Esophagus muscularis mucosa (tissue), 4 donors: ENCODE measurements around the gene THSD4. TPM values are rescaled to one million over a fixed set of nuclear protein-coding genes. Genes with fewer than 3 reads are reported as not detected.

Experiments
- DNase-seq: peaks from one replicate; pipeline ENCODE4 v3.0.0-alpha.2; 2017; ENCODE audit errors: extremely low spot score
- H3K27ac ChIP-seq, 4 donors: fragments of 200-600 bp; sonication (generic); replicated peaks in 1 of 4; 1 replicate in 3 of 4; 2 replicates in 1 of 4; pipeline ENCODE4 v1.5.1; 2016 to 2019; ENCODE audit warnings: mild to moderate bottlenecking in 1 of 4
- H3K27me3 ChIP-seq, 4 donors: fragments of 200-600 bp; sonication (generic); one replicate each; pipeline versions ENCODE4 v1.5.1 to v1.6.0; 2016 to 2019
- H3K36me3 ChIP-seq, 4 donors: fragments of 200-600 bp; sonication (generic); one replicate each; pipeline ENCODE4 v1.5.1; 2016 to 2019
- H3K4me1 ChIP-seq, 4 donors: fragments of 200-600 bp; sonication (generic); one replicate each; pipeline ENCODE4 v1.5.1; 2016 to 2019
- H3K4me3 ChIP-seq, 4 donors: fragments of 200-600 bp; sonication (generic); 1 replicate in 2 of 4; 2 replicates in 2 of 4; pipeline ENCODE4 v1.5.1; 2016 to 2019; ENCODE audit warnings: mild to moderate bottlenecking in 4 of 4, moderate library complexity in 1 of 4
- H3K9me3 ChIP-seq, 4 donors: fragments of 200-600 bp; sonication (generic); 1 replicate in 3 of 4; 2 replicates in 1 of 4; pipeline ENCODE4 v1.5.1; 2016 to 2019
- EP300 ChIP-seq: sonication (generic); formaldehyde crosslinking; IDR thresholded peaks from one replicate; pipeline ENCODE4 v1.6.1; 2017; ENCODE audit warnings: antibody characterized with exemption
- POLR2A ChIP-seq: fragments of 450-650 bp; IDR thresholded peaks from one replicate; pipeline ENCODE4 v1.6.1; 2017; ENCODE audit warnings: antibody characterized with exemption, moderate library complexity, mild to moderate bottlenecking, low read depth
- POLR2AphosphoS5 ChIP-seq, 2 donors: sonication (generic); formaldehyde crosslinking; IDR thresholded peaks; one replicate each; pipeline ENCODE4 v1.6.1; 2017; ENCODE audit warnings: antibody characterized with exemption in 2 of 2
- WGBS: methylation state at CpG from one replicate; pipeline ENCODE4 v1.1.5; 2018; 5-methylcytosine and 5-hydroxymethylcytosine counted together
- intact Hi-C: fragments of 100-400 bp; cut with DNase I; formaldehyde crosslinking; loops from one replicate; pipeline ENCODE4 v1.15.1; 2023
- total RNA-seq, 4 donors: library from RNA; depleted of rRNA; stranded (reverse); fragments of >200 nt; gene quantifications; one replicate each; pipeline versions ENCODE4 v1.1.0 to v1.2.1, GENCODE V29; 2016
- TF ChIP-seq, protein P1 (sequence below), 3 experiments: fragments of 200-600 bp in 2 of 3; fragments of 450-650 bp in 1 of 3; sonication (generic) in 2 of 3; IDR thresholded peaks; one replicate each; pipeline ENCODE4 v1.5.1; 2017 to 2019; ENCODE audit warnings: antibody characterized with exemption in 3 of 3, mild to moderate bottlenecking in 2 of 3, moderate library complexity in 1 of 3

The THSD4 gene
- total RNA-seq, 4 donors from 2014 or later, result 3.2 to 6.6 (median 5.6) TPM

DNA sequence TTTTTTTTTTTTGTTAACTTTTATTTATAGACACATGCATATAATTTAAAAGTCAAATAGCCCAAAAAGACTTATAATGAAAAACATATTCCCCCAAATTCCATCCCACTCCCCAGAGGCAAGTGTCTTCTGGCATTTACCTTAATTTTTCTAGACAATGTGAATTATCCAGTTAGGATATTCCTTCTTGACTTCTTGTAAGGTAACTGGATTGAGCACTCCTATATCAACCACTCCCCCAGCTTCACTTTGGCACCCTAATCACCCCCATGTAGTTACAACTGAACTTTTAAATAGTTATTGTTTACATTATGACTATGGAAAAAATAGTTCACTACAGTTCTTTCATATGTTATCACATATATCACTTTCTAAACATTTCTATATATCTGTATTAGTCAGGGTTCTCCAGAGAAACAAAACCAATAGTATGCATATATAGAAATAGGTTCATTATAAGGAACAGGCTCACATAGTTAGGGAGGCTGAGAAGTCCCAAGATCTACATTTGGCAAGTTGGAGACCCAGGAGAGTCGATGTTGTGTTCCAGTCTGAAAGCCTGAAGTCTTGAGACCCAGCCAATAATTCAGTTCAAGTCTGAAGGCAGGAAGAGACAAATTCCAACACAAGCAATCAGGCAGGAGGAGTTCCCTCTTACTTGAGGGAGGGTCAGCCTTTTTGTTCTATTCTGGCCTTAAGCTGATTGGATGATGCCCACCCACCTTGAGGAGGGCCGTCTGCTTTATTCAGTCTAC is 175.8 kb downstream of the THSD4 start:
- Histone ChIP-seq H3K9me3 (no peaks in the 10 kb centered on the region), H3K27me3 (no peaks in the 10 kb centered on the region), H3K27ac (no peak overlapping the region), H3K36me3 (no peaks in the 10 kb centered on the region), H3K4me3 (no peak overlapping the region), H3K4me1 (peaks cover 8 to 15% (median 12%) of the 10 kb centered on the region in 4 donors)
- TF ChIP-seq, protein P1, sequence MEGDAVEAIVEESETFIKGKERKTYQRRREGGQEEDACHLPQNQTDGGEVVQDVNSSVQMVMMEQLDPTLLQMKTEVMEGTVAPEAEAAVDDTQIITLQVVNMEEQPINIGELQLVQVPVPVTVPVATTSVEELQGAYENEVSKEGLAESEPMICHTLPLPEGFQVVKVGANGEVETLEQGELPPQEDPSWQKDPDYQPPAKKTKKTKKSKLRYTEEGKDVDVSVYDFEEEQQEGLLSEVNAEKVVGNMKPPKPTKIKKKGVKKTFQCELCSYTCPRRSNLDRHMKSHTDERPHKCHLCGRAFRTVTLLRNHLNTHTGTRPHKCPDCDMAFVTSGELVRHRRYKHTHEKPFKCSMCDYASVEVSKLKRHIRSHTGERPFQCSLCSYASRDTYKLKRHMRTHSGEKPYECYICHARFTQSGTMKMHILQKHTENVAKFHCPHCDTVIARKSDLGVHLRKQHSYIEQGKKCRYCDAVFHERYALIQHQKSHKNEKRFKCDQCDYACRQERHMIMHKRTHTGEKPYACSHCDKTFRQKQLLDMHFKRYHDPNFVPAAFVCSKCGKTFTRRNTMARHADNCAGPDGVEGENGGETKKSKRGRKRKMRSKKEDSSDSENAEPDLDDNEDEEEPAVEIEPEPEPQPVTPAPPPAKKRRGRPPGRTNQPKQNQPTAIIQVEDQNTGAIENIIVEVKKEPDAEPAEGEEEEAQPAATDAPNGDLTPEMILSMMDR (IDR thresholded peaks at IDR 0.05), result no peak
- TF ChIP-seq POLR2A (no peak), EP300 (no peak), POLR2AphosphoS5 (IDR thresholded peaks at IDR 0.05) (no peak)
- intact Hi-C loops, result no loop called here
- WGBS, result 71% methylated on average over 2 of the region's 2 CpGs
- no peak for DNase-seq

- WGBS, result 71% methylated on average over 1 of the region's 1 CpG
- H3K36me3 ChIP-seq, result no peaks in the 10 kb centered on the region
- TF ChIP-seq, protein P1 (IDR thresholded peaks at IDR 0.05), result no peak
- no peak overlapping the region for H3K27ac ChIP-seq
- no peaks in the 10 kb centered on the region for H3K27me3 ChIP-seq
- no peaks in the 10 kb centered on the region for H3K9me3 ChIP-seq
- intact Hi-C loops, result no loop called here
- DNase-seq, result no peak
- H3K4me1 ChIP-seq, result peaks cover 9 to 19% (median 14%) of the 10 kb centered on the region in 4 donors
- H3K4me3 ChIP-seq, result no peak overlapping the region
These were observed 176.5 kb downstream of the THSD4 start for GRCh38 chr15:71291723-71292122.

- no peak for TF ChIP-seq POLR2AphosphoS5 (IDR thresholded peaks at IDR 0.05)
- no peak for TF ChIP-seq POLR2A
- TF ChIP-seq EP300, result no peak
- TF ChIP-seq, protein P1 (IDR thresholded peaks at IDR 0.05), result no peak
- Histone ChIP-seq H3K36me3 (no peaks in the 10 kb centered on the region), H3K27me3 (no peaks in the 10 kb centered on the region), H3K27ac (no peak overlapping the region), H3K9me3 (no peaks in the 10 kb centered on the region), H3K4me1 (peaks cover 9 to 19% (median 14%) of the 10 kb centered on the region in 4 donors), H3K4me3 (no peak overlapping the region)
- no peak for DNase-seq
- 48% methylated on average over 2 of the region's 2 CpGs for WGBS
- intact Hi-C loops, result no loop called here
These were observed 178.5 kb downstream of the THSD4 start for GRCh38 chr15:71293723-71294122.

DNA sequence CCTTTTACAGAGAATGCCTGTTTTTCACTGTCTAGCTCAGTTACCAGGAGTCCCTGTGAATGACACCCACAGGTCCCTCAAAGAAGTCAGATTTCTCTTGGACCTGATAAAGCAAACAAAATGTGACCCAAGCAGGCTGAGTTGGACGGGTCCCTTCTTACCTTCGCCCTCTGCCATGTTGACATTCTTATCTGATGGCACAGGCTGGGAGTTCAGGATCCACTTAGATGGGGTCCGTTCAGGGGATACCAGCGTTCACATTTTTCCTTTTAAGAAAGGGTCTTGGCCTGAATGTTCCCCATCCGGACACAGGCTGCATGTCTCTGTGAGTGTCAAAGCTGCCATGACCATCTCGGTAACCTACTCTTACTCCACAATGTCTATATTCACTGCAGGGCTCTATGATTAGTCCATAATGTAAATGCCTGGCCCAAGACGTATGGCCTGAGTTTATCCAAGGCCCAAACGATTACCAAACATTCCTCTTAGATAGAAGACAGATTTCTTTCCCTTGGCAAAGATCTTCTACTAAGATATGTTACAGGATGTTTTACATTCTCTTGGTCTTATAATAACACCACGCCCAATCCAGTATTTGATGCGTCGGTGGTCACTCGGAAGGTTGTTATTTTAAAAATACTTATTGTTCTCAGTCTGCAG is 179.1 kb downstream of the THSD4 start:
- intact Hi-C loops, result no loop called here
- H3K27me3 ChIP-seq, result no peaks in the 10 kb centered on the region
- WGBS, result 66% methylated on average over 12 of the region's 12 CpGs
- no peaks in the 10 kb centered on the region for H3K9me3 ChIP-seq
- no peak for TF ChIP-seq POLR2AphosphoS5 (IDR thresholded peaks at IDR 0.05)
- TF ChIP-seq POLR2A, result no peak
- TF ChIP-seq EP300, result no peak
- TF ChIP-seq, protein P1 (IDR thresholded peaks at IDR 0.05), result no peak
- H3K4me3 ChIP-seq, result no peak overlapping the region
- H3K4me1 ChIP-seq, result peaks cover 9 to 19% (median 14%) of the 10 kb centered on the region in 4 donors
- H3K27ac ChIP-seq, result no peak overlapping the region
- no peaks in the 10 kb centered on the region for H3K36me3 ChIP-seq
- DNase-seq, result peak; percentile 50
